HG02870 (cell line): ENCODE results near the gene DAB1.
"Not testable (repeated sequence)": the region's sequence is repeated elsewhere in the genome, so short reads cannot be mapped to it uniquely, and the experiment has no call there.

Experiments used
- ATAC-seq: cut with Tn5 transposase; IDR thresholded peaks from one replicate; pipeline ENCODE4 v1.9.1; 2021; ENCODE audit warnings: mild to moderate bottlenecking, moderate library complexity; ENCODE audit not compliant: unreplicated experiment

The DAB1 gene

DNA sequence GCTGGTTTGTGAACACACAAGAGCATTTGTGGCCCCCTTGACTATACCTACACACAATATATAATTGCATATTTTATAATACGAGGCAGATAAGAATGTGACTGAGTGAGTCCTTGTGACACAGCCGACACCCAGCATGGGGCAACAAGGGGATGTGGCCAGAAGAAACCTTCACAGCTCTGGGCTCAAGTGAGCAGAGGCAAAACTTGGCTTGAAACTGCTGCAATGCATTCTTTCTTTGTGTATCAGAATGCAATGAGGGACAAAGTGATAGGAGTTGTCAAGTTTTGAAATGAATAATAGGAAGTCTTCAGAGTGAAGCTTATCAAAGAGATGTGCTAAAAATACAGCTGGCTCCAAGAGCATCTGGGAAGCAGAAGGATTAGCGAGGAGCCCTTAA, 334.0 kb downstream of the DAB1 start:
- ATAC-seq: no peak

GRCh38 chr1:57089221-57089620, 334.6 kb downstream of the DAB1 start:
- no peak for ATAC-seq

DNA sequence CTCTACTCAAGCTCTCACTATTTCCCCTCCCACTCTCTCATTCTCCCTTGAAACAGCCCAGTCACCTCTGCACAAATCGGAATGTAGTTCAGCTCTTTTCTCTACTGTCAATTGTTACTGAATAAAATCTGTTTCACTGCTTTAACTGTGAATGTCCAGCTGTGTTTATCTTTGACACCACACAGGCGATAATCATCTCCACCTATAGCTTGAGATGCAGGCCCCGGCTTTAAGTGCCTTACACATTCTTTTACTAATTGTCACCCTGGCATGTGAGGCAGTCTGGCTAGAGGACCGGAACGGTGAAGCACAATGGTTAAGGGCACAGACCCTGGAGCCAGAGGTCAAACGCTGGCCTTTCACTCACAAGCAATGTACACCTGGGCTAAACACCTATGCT, 335.2 kb downstream of the DAB1 start:
- no peak for ATAC-seq

- not testable (repeated sequence) for ATAC-seq
Observed at GRCh38 chr1:57087660-57088059, 336.2 kb downstream of the DAB1 start.

DNA sequence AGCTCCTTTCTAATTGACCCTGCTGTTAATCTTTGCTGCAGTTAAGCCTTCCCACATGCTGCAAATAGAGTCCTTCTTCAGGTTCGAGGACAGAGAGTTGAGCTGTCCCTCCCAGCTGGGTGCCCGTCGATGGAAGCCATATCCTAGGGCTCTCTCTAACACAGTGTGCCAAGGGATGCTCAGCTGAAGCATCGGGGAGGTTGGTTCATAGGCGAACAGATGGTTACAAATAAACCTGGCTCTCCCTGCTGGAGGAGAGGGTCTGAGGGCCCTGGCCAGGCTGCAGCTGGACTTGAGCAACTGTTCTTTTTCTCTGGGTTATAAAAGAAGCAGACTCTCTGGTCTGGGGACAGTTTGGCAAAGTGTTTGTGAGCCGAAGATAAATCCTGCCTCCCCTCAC, 337.7 kb downstream of the DAB1 start:
- no peak for ATAC-seq

DNA sequence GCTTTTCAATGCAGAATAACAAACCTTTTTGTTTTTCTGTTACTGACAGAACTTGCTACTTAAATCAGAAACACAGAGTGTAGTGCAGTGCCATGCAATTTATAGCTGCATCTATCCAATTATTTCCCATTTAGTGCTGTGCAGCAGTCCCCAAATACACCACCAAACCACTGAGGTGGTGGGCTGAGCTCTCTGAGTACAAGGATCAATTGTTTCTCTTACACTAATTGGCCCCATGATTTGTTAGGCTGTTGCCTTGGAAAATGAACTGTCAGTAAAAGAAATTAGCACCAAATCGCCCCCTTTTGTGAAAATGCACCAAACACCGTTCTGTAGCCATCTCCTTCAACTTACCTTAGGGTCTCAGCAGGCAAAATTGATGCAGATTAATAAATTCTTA, 339.2 kb downstream of the DAB1 start:
- no peak for ATAC-seq

DNA sequence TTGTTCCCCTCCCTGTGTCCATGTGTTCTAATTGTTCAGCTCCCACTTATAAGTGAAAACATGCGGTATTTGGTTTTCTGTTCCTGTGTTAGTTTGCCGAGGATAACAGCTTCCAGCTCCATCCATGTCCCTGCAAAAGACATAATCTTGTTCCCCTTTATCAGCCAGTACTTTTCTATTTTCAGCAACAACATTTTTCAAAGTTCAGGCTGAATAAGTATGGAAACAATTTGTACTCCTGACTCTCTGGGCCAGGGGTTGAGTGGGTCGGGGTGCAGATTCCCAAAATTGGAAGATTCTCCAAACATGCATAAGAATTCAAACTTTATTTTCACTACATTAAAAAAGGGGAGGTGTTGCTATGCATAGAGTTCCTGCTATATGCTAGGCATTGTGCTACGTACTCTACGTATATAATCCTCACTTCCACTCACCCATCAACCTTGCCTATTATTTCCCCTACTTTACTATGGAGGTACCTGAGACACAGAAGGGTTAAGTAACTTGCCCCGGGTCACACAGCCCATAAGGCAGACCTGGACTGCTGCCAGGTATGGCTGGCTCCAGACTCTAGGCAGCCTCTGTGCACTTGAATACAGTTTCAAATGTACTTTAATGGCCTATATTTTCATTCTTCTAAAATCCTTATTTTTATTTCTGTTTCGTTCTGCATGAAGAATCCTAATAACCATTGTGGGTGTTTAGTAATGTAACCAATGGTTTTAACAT, 341.0 kb downstream of the DAB1 start:
- ATAC-seq: no peak

DNA sequence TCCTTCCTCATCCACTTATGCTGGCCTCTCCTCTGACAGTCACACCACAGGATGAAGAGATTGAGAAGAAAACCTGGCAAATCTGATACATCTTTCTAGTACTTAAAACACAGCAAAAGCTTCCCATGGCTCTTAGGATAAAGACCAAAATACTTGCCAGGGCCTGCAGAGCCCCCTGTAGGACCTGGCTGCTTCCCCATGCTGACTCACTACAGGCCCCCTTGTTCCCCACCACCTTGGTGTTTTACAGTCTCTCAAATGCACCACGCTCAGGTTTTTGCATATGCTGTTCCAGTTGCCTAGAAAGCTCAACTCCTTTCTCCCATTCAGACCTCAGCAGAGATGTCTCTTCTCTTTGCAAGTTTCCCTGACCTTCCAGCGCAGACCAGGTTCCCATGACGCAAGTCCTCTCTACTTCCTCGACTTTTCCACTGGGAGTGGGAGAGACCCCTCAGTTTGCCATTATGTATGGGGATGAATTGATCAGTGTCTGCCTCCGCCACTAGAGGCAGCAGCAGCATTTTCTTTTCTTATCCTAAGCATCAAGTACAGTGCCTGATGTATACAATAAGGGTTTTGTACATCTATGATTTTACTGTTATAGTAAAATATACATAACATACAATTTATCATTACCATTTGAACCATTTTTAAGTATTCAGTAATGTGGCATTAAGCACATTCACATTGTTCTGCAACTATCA, 344.3 kb downstream of the DAB1 start:
- no peak for ATAC-seq

GRCh38 chr1:57072401-57073110, 351.3 kb downstream of the DAB1 start:
- ATAC-seq: no peak

- ATAC-seq: no peak
Observed at GRCh38 chr1:57067863-57068262, 356.0 kb downstream of the DAB1 start.

DNA sequence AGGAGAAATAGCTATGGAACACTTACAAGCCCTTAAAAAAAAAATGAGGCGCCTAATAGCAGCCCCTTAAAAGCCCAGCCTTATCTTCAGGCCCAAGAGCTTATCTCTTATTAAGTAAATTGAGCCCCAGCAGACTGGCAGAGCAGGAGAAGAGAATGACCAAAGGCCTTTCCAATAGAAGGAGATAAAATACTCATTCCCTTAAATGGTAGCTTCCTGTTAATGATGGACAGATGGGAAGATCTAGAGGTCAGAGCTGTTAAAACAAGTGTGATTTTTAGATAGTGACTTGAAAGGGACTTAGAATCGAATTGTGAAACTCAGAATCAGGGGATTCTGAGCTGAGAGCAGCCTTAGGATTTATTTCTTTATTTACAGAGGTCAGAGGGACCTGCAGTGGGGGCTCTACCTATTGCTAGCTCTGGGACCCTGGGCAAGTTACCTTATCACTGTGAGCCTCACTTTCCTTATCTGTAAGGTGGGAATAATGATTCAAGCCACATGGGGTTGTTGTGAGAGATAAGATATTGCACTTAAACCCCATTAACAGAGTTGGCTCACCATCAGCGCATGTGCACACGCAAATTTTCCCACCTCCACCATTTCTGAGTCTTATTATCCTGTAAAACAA, 356.8 kb downstream of the DAB1 start:
- ATAC-seq: no peak

GRCh38 chr1:57065442-57065841, 358.4 kb downstream of the DAB1 start:
- no peak for ATAC-seq

GRCh38 chr1:57064379-57065140, 359.3 kb downstream of the DAB1 start:
- ATAC-seq: no peak

GRCh38 chr1:57063406-57064125, 360.3 kb downstream of the DAB1 start:
- no peak for ATAC-seq

DNA sequence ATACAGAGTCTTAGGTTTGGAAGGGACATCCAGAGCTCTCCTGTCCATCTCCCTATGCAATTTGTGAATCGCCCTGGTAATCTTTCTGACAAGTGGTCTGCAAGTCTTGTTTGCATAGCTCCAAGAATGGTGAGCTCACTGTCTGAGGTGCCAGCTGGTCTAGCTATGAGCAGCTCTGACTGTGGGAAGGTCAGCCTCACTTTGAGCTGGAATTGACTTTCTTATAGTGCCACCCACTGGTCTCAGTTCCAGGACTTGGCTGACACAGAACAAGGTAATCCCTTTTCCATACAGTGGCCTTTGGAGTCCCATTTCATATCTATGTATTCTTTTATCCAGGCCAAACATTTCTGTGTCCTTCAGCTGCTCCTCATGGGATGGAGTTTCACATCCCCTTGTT, 362.5 kb downstream of the DAB1 start:
- ATAC-seq: no peak

- ATAC-seq: no peak
Observed at GRCh38 chr1:57060451-57060850, 363.4 kb downstream of the DAB1 start.

- no peak for ATAC-seq
Observed at GRCh38 chr1:57058652-57059501, 365.0 kb downstream of the DAB1 start.

GRCh38 chr1:57048856-57049255, 375.0 kb downstream of the DAB1 start:
- ATAC-seq: no peak

- ATAC-seq: no peak
Observed at GRCh38 chr1:57046462-57046861, 377.4 kb downstream of the DAB1 start.
